ENCODE results near the gene KRTAP22-2.

KRTAP22-2 gene

DNA sequence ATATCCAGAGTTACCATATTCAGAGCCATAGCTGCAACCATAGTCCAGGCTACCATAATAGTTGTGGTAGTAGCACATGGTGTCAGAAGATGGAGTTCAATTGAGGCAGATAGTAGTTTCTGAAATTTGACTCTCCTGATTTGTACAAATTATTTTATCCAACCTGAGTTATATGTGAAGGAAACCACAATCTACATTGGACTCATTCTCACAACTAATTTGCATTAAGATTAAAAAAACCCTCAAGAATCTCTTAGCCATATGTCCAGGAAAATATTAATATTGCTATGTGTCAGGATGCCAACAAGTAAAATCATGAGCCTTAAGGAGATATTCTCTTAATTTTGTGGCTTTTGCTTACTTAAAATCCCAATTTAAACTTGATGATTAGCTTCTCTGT is at the start of gene KRTAP22-2:
KRTAP22-2 (minus strand) TSS at position 101 of the 400 bp plus-strand sequence.
- TF ChIP-seq, protein P1, sequence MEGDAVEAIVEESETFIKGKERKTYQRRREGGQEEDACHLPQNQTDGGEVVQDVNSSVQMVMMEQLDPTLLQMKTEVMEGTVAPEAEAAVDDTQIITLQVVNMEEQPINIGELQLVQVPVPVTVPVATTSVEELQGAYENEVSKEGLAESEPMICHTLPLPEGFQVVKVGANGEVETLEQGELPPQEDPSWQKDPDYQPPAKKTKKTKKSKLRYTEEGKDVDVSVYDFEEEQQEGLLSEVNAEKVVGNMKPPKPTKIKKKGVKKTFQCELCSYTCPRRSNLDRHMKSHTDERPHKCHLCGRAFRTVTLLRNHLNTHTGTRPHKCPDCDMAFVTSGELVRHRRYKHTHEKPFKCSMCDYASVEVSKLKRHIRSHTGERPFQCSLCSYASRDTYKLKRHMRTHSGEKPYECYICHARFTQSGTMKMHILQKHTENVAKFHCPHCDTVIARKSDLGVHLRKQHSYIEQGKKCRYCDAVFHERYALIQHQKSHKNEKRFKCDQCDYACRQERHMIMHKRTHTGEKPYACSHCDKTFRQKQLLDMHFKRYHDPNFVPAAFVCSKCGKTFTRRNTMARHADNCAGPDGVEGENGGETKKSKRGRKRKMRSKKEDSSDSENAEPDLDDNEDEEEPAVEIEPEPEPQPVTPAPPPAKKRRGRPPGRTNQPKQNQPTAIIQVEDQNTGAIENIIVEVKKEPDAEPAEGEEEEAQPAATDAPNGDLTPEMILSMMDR (IDR thresholded peaks at IDR 0.05), result no peak
- no peak for TF ChIP-seq ZFX (IDR thresholded peaks at IDR 0.05; ENCODE audit: borderline replicate concordance)

DNA sequence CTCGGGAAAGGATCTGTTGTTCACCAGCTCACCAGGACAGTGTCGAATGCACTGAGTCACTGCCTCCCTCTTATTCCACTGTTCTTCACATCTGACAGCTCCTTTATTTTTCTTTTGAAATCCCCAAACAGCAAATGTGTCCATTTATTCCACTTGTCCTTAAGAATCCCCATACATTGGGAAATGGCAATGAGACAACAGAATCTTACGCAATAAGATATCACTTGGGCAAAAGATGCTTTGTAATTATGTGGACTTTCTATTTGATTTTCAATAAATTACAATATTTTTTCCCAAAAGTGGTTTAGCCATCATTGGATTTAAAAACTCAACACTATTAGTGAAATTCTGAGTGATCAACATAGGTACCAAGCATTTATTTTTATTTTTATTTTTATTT is 48.5 kb upstream of the KRTAP22-2 start:
- TF ChIP-seq, protein P1 (IDR thresholded peaks at IDR 0.05), result no peak
- TF ChIP-seq ZFX (IDR thresholded peaks at IDR 0.05; ENCODE audit: borderline replicate concordance), result no peak
- H3K27ac ChIP-seq, result no peak overlapping the region

More for the DNA sequence above, at the start of gene KRTAP22-2:
- no peak within 1 kb of the TSS for H3K27ac ChIP-seq

DNA sequence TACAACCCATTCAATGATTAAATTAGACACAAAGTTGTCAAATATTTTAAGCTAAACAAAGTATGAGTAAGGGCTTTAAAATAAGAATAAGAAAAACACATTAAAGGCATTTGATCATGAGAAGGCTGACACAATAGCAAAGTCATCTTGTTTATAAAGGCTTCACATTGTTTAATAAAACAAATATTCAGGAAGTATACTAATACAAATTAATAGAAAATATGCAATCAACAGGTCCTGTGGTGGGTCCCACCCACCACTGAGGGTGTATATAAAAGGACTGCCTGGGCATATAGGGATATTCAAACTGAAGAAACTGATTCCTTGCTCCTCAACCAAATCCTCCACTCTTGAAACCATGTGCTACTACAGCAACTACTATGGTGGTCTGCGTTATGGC is 44.7 kb upstream of the KRTAP22-2 start, which contains the start of gene KRTAP20-2:
KRTAP20-2 (plus strand) TSS at position 301 of the 400 bp plus-strand sequence; CDS start at position 359, 58 bp downstream.
- TF ChIP-seq, protein P1 (IDR thresholded peaks at IDR 0.05), result no peak
- no peak for TF ChIP-seq ZFX (IDR thresholded peaks at IDR 0.05; ENCODE audit: borderline replicate concordance)
- no peak within 1 kb of the TSS for H3K27ac ChIP-seq

DNA sequence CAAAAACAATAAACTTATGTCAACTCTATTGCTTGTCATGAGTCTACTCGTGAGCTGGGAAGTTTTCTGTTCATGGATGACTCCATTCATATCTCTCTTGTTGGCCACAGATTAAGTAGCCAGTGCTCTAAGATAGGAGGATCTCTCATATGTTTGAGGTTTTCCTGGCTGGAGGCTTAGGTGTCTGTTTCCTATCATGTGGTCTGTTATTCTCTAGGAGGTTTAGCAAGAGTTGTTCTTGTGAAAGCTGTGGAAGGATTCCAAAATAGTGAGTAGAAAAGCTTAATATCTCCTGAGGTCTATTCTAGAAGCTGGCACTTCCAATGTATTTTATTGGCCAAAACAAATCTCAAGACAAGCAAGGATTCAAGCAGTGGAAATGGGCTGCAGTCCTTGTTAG is 39.0 kb upstream of the KRTAP22-2 start:
- TF ChIP-seq, protein P1 (IDR thresholded peaks at IDR 0.05), result no peak
- TF ChIP-seq ZFX (IDR thresholded peaks at IDR 0.05; ENCODE audit: borderline replicate concordance), result no peak
- H3K27ac ChIP-seq, result no peak overlapping the region

DNA sequence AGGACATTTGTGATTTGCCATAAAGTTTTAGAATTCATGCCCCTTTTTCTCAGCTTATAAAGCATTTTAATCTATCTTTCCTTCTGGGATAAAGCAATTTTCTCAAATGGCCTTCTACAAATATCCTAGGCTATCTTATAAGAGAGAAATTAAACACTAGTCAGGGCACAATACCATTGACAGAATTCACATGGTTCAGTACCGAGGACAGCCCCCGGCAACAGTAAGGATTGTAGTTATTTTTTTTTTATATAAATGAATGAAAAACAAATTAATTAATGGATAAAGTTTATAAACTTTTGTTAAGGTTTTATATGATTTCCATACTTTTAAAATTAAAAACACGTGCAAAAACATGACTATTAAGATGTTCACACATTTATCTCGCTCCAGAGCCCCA is 37.9 kb upstream of the KRTAP22-2 start:
- TF ChIP-seq ZFX (IDR thresholded peaks at IDR 0.05; ENCODE audit: borderline replicate concordance), result no peak
- TF ChIP-seq, protein P1 (IDR thresholded peaks at IDR 0.05), result no peak
- no peak overlapping the region for H3K27ac ChIP-seq

DNA sequence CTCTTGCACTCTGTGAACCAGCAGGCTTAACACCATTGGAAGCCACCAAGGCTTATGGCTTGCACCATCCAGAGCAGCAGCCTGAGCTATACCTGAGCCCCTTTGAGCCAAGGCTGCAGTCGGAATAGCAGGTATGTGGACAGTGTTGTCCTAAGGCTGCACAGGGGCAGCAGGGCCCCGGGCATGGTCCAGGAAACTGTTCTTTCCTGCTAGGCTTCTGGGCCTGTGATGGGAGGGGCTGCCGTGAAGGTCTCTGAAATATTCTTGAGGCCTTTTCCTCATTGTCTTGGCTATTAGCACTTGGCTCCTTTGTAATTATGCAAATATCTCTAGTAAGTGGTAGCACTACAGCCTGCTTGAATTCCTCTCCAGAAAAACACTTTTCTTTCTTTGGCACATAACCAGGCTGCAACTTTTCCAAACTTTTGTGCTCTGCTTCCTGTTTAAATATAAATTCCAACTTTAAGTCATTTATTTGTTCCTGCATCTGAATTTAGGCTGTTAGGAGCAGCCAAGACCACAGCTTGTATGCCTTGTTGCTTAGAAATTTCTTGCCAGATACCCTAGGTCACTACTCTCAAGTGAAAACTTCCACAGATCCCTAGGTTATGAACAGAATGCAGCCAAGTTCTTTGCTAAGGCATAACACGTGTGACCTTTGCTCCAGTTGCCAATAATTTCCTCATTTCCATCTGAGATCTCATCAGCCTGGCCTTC is 35.4 kb upstream of the KRTAP22-2 start:
- H3K27ac ChIP-seq, result no peak overlapping the region

DNA sequence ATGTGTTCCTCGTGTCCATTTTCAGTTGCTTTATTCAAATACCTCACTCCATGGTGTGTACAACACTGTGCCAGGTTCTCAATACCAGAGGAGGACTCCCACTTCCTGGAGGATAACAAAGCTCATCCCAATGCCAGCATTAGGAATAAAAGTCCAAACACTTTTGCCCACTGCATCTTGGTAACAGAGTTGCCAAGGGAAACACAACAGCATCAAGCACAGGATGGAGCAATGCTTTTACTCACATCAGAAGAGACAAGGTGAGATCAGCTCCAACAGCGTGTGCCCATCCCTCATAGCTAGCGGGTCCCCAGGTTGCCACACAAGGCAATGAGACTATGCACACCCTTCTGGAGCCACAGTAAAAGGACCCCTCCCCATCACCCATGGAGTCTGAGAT is 33.2 kb upstream of the KRTAP22-2 start:
- no peak overlapping the region for H3K27ac ChIP-seq
- no peak for TF ChIP-seq ZFX (IDR thresholded peaks at IDR 0.05; ENCODE audit: borderline replicate concordance)
- TF ChIP-seq, protein P1 (IDR thresholded peaks at IDR 0.05), result no peak

More for the DNA sequence above, 35.4 kb upstream of the KRTAP22-2 start:
- TF ChIP-seq, protein P1 (IDR thresholded peaks at IDR 0.05), result no peak
- no peak for TF ChIP-seq ZFX (IDR thresholded peaks at IDR 0.05; ENCODE audit: borderline replicate concordance)

Measured in 22Rv1 (cell line).